ENCODE measurements around the gene CUL9. TPM values are rescaled to one million over a fixed set of nuclear protein-coding genes. Genes with fewer than 3 reads are reported as not detected.
A peak's percentile ranks its signal among the peaks of the same experiment; 100 is the strongest.

Gene CUL9
- total RNA-seq, 1 donor from 2014 or later = 37.5 TPM

DNA sequence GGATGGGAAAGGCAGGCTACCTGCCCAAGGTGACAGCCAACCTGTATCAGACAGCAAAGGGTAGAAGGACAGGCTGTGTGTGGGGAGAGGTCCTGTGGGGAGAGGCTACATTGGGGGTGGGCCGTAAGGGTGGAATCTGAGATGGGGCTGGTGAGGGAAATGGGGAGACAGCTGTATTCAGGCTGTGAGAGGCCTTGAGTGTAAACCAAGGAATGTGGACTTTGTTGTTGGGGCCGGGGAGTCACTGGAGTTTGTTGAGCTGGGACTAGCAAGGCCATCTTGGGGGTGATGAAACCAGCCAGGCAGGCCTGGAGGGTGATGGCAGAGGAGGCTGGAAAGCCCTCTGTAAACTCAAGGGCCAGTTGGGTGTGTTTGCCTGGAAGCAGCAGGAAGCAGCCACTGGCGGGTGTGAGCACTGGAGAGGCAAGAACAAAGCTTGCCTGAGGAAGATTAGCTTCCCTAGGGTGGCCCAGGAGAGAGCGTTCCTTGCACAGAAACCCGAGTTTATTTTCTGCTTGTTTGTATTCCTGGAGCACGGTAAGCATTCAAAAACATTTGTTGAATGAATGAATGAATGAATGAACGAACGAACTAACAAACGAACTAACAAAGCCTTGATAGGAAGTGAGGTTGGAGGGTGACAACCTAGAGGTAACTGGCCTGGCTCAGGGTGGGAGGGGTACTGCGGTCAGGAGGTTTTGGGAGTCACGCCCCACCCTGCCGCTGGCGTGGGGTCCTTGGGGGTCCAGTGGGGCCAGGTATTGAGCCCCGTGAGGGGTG lies 80.2 kb downstream of the CUL9 start:
- Mint-ChIP-seq H3K27ac (ENCODE audit: unreplicated experiment) (peak overlapping the region; percentile 95), H3K27me3 (ENCODE audit: low read depth) (no peaks in the 10 kb centered on the region), H3K4me1 (no peaks in the 10 kb centered on the region), H3K9me3 (no peaks in the 10 kb centered on the region), H3K36me3 (ENCODE audit: low read depth) (no peaks in the 10 kb centered on the region), H3K4me3 (no peak overlapping the region)
- TF ChIP-seq, protein P1, sequence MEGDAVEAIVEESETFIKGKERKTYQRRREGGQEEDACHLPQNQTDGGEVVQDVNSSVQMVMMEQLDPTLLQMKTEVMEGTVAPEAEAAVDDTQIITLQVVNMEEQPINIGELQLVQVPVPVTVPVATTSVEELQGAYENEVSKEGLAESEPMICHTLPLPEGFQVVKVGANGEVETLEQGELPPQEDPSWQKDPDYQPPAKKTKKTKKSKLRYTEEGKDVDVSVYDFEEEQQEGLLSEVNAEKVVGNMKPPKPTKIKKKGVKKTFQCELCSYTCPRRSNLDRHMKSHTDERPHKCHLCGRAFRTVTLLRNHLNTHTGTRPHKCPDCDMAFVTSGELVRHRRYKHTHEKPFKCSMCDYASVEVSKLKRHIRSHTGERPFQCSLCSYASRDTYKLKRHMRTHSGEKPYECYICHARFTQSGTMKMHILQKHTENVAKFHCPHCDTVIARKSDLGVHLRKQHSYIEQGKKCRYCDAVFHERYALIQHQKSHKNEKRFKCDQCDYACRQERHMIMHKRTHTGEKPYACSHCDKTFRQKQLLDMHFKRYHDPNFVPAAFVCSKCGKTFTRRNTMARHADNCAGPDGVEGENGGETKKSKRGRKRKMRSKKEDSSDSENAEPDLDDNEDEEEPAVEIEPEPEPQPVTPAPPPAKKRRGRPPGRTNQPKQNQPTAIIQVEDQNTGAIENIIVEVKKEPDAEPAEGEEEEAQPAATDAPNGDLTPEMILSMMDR (conservative IDR thresholded peaks at IDR 0.05) = no peak
- no peak for DNase-seq (ENCODE audit: low read depth, low spot score)

DNA sequence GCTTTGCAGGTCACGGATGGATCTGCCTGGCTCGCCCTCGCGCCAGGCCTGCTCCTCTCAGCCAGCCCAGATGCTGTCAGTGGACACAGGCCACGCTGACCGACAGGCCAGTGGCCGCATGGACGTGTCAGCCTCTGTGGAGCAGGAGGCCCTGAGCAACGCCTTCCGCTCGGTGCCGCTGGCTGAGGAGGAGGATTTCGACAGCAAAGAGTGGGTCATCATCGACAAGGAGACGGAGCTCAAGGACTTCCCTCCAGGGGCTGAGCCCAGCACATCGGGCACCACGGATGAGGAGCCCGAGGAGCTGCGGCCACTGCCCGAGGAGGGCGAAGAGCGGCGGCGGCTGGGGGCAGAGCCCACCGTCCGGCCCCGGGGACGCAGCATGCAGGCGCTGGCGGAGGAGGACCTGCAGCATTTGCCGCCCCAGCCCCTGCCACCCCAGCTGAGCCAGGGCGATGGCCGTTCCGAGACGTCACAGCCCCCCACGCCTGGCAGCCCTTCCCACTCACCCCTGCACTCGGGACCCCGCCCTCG lies 80.9 kb downstream of the CUL9 start:
- DNase-seq (ENCODE audit: low read depth, low spot score) = no peak
- H3K4me1 Mint-ChIP-seq = peaks cover 5% of the 10 kb centered on the region

GRCh38 chr6:43263314-43264178 lies 81.5 kb downstream of the CUL9 start:
- DNase-seq (ENCODE audit: low read depth, low spot score) = peak; percentile 78
- peaks cover 10% of the 10 kb centered on the region for H3K27me3 Mint-ChIP-seq (ENCODE audit: low read depth)
- no peaks in the 10 kb centered on the region for H3K9me3 Mint-ChIP-seq
- TF ChIP-seq, protein P1 (conservative IDR thresholded peaks at IDR 0.05) = peak; percentile 82
- H3K4me3 Mint-ChIP-seq = no peak overlapping the region
- H3K36me3 Mint-ChIP-seq (ENCODE audit: low read depth) = no peaks in the 10 kb centered on the region
- peaks cover 7% of the 10 kb centered on the region for H3K4me1 Mint-ChIP-seq
- H3K27ac Mint-ChIP-seq (ENCODE audit: unreplicated experiment) = no peak overlapping the region

More for the DNA sequence above, 80.9 kb downstream of the CUL9 start:
- Mint-ChIP-seq H3K4me3 (no peak overlapping the region), H3K27me3 (ENCODE audit: low read depth) (peaks cover 6% of the 10 kb centered on the region), H3K27ac (ENCODE audit: unreplicated experiment) (no peak overlapping the region), H3K36me3 (ENCODE audit: low read depth) (no peaks in the 10 kb centered on the region), H3K9me3 (no peaks in the 10 kb centered on the region)
- TF ChIP-seq, protein P1 (conservative IDR thresholded peaks at IDR 0.05) = no peak

DNA sequence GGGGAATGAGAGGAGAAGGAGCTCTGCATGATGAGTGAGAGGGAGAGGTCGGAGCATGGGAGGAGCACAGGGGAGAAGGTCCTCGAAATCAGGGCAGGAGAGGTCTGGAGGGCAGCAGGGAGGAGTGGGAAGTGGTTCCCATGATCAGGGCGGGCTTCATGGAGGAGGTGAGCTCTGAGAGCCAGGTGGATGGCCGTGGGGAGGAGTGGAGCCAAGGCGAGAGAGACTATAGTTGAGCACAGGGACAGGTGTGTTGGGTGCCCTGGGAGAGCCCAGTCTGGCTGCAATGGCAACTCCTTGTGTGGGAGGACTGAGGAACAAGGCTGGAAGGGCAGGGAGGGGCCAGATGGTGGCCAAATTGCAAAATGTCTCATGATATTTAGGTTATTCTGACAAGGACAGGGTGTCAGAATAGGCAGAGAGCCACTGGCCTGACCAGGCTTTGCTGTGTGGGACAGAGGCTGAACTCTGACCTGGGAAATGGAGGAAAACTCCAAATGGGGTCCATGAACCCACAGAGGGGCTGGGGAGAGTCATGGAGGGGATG lies 82.7 kb downstream of the CUL9 start:
- peaks cover 16% of the 10 kb centered on the region for H3K27me3 Mint-ChIP-seq (ENCODE audit: low read depth)
- H3K27ac Mint-ChIP-seq (ENCODE audit: unreplicated experiment) = no peak overlapping the region
- no peaks in the 10 kb centered on the region for H3K36me3 Mint-ChIP-seq (ENCODE audit: low read depth)
- H3K4me3 Mint-ChIP-seq = no peak overlapping the region
- no peaks in the 10 kb centered on the region for H3K9me3 Mint-ChIP-seq
- TF ChIP-seq, protein P1 (conservative IDR thresholded peaks at IDR 0.05) = no peak
- H3K4me1 Mint-ChIP-seq = peaks cover 11% of the 10 kb centered on the region
- no peak for DNase-seq (ENCODE audit: low read depth, low spot score)

- Mint-ChIP-seq H3K9me3 (no peaks in the 10 kb centered on the region), H3K27me3 (ENCODE audit: low read depth) (peaks cover 22% of the 10 kb centered on the region), H3K4me3 (no peak overlapping the region), H3K36me3 (ENCODE audit: low read depth) (no peaks in the 10 kb centered on the region), H3K4me1 (peaks cover 11% of the 10 kb centered on the region), H3K27ac (ENCODE audit: unreplicated experiment) (no peak overlapping the region)
- DNase-seq (ENCODE audit: low read depth, low spot score) = no peak
- TF ChIP-seq, protein P1 (conservative IDR thresholded peaks at IDR 0.05) = no peak
These were observed 83.6 kb downstream of the CUL9 start for GRCh38 chr6:43265564-43265963.

Measured in neural crest cell (in vitro differentiated cells).